GM19240 (cell line): Measurements from ENCODE around the gene ZGRF1.
"Not testable (repeated sequence)": the region's sequence is repeated elsewhere in the genome, so short reads cannot be mapped to it uniquely, and the experiment has no call there.

Experiments used
- DNase-seq: peaks from one replicate; pipeline ENCODE4 v3.0.0; 2011; ENCODE audit warnings: low spot score; ENCODE audit not compliant: insufficient read length

The ZGRF1 gene

DNA sequence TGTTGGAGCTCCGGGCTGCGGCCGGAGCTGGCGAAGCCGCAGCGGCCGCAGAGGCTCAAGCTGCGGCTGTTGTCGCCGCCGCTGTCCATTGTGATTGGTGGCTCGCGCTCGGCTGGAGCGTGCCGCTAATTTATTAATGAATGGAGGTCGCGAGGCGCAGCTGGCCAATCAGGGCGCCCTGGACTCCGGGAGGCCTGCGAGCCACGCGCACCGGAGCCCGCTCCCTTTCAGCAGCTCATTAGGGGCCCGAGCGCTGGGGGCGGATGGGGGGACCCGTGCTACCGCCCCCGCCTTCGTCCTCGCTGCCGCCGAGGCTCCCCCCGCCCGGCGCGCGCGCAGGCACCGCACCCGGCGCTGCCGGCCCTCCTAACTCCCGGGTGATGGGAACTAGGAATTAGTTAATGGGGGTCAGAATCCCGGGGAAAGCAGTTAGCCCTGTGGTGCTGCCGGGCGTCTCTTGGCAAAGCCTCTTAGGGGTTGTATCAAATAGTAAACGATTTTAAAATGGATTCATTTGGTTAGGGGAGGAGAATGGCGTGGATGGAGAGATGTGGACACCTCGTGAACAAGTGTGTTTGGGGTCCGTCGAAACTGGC lies 120.1 kb downstream of the ZGRF1 start:
- DNase-seq: no peak

DNA sequence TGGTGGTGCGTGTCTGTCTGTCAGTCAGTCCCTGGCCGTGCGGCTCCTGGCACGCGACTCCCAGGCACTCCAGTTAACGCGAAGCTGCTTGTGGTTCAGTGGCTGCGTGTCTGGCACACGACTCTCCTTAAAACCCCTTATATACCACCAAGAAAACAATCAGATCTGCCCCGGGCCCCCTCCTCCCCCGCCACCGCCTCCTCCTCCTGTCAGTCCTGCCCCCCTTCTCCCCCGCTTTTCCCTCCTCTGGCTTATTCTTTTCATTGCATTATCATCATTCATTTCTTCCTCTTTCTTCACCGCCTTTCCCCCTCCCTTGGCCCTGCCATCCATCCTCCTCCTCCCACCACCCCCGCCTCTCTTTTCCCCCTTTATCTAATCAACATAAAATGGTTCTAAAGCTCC lies 120.6 kb downstream of the ZGRF1 start, which contains the start of gene NEUROG2:
TSS of gene NEUROG2 (minus strand) at position 115 of the 405 bp plus-strand sequence. CDS start 705 bp downstream, outside the sequence.
- DNase-seq: no peak

DNA sequence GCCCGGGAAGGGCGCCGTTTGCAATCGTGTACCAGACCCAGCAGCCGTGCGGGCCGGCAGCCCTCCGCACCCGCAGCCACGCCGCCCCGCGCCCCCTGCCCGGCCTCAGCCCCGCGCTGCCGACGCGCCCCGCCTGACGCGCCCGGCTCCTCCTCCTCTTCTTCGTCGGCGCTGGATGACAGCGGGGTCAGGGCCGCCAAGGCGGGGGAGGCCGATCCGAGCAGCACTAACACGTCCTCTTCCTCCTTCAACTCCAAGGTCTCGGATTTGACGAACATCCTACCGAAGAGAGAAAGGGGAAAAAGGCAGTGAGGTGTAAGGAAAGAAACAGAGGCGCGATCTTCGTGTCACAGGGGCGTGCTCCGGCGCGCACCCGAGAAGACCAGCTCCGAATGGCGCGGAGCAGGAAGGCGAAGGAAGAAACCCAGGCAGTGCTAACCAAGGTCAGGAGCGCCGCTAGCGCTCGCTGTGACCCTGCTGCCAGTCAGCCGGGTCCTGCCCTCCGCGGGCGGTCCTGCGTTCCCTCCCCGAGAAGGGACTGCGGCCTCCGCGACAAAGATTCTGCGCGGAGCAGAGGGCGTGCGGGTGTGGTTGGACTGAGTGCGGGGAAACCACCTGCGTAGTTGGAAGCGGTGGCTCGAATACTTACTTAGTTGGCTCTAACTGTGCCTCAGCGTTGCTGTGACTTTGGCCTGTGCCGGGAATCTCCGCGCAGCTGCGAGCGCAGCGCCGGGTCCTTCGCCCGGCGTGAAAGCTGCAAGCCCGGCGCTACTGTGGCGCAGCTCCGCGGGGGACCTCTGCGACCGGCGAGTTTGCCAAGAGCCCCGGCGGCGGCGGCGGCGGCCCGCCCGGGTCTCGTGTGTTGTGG lies 121.3 kb downstream of the ZGRF1 start:
- DNase-seq: no peak

DNA sequence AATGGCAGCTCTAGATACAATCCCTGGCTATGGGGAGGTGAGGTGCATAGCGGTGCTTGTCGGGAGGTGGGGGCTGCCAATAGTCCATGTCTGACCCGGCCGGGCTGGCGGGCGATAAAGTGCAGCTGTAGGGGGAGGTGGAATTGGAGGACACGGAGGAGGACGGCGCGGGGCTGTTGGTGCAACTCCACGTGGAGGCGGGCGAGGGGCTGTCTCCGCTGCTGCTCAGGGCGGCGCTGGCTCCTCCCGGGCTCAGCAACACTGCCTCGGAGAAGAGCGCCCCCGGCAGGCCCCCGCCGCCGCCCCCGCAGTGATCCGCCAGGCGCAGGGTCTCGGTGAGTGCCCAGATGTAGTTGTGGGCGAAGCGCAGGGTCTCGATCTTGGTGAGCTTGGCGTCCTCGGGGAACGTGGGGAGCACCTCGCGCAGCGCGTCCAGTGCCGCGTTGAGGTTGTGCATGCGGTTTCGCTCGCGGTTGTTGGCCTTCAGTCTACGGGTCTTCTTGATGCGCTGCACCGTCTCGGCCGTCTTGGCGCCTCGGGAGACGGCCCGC lies 122.0 kb downstream of the ZGRF1 start:
- no peak for DNase-seq

DNA sequence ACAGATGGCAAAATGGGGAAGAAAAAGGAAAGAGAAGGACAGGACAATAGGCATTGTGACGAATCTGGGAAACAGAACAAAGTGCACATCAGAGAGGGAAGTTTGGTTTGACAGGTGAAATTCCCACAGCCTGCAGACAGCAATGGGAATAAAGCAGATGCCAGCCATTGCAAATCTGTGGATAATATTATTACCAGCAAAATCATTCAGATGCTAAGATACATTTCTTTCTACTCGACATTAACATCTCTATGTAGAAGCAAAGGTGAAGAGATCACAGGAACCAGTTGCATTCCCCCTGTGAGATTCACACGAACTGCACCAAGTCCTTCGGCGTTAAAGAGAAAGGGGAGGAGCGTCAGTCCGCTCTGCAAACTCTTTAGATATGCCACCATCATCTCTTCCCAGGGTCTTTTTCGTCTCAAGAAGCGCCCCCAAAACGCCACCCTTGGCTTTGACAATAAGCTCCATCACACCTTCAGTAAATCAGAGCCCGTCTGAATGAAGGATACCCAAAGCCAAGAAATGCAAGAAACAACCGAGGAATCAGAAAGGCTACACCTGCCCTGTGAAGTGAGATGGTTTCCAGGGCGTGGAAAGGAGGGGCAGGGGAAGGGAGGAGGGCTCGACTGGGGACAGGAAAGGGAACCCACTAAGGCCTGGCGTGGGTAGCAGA lies 122.6 kb downstream of the ZGRF1 start:
- DNase-seq: no peak

DNA sequence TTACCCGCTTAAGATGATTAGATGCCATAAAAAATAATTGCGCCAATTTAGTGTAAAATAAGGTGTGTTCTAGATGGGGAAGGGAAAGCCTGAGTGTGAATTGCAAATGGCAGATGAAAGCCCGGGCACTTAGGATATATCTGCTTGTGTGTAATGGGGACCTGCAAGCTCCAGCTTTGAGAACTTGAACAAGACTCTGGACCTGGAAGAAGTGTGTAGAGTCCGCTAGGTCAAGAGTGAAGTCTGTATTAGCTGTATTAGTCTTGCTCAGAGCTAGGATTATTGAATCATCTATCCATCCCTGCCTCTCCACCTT lies 124.9 kb downstream of the ZGRF1 start:
- no peak for DNase-seq

DNA sequence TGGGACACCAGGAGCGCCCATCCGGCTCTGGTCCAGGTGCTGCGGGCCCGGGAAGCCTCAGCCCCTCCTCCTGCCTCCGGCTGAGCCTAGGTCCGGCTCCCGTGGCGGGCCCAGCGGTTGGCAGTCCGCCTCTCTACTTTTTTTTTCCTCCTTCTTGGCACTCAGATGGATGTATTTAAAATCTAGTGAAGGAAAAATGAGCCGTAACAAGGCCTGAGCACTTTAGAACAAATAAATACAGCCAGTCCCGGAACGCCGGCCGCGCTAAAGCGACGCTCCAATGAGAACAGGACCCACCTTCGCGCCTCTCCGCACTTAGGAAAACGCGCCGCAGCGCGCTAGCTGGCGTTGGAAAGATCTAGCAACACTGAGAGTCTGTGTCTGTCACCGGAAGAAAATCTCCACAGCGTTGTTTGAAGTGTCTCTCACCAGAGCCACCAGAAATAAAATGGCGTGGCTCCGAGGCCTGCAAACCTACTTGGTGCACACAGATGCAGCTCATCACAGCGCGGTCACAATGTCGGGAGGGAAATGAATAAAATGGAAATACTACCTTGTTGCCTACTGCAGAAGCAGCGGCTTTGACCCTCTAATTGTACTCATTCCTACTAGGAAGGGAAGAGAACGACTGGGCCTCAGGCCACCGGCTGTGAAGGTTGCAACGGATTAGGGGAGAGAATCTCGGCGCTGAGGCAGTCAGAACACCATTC lies 125.5 kb downstream of the ZGRF1 start:
- DNase-seq: no peak

DNA sequence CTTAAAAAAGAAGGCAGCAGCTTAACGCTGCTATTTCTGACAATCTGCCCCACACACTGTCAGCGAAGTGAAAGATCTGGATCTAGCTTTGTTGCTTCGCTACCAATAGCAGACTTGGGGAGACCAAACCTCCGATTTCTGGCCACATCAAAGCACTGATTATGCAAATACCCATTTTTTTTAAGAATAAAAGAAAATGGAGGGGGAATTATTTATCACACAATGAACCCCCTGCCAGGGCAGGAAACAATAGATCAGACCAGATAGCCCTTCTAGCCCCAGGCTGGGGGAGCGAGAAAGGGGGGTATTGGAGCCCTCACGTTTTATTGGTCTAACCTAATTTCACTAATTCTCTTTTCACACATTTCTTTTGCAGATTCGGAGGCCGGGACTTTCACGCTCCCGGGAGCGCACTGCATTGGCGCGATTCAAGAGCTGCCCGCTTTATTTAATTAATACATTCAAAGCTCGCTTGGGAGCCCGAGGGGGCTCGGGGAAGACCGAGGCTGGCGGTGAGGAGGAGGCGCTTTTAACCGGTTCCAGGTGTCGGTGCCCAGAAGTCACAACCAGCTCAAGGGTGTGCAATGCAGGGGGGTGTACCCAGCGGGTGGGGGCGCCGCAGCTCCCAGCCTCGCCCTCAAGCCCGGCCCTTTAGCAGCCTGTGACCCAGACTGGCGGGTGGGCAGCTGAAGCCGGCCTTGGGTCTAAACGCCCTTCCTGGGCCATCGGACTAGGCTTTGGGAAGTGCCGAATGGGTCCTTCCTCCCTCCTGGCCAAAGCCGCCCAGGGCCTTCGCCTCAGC lies 126.2 kb downstream of the ZGRF1 start:
- DNase-seq: no peak

DNA sequence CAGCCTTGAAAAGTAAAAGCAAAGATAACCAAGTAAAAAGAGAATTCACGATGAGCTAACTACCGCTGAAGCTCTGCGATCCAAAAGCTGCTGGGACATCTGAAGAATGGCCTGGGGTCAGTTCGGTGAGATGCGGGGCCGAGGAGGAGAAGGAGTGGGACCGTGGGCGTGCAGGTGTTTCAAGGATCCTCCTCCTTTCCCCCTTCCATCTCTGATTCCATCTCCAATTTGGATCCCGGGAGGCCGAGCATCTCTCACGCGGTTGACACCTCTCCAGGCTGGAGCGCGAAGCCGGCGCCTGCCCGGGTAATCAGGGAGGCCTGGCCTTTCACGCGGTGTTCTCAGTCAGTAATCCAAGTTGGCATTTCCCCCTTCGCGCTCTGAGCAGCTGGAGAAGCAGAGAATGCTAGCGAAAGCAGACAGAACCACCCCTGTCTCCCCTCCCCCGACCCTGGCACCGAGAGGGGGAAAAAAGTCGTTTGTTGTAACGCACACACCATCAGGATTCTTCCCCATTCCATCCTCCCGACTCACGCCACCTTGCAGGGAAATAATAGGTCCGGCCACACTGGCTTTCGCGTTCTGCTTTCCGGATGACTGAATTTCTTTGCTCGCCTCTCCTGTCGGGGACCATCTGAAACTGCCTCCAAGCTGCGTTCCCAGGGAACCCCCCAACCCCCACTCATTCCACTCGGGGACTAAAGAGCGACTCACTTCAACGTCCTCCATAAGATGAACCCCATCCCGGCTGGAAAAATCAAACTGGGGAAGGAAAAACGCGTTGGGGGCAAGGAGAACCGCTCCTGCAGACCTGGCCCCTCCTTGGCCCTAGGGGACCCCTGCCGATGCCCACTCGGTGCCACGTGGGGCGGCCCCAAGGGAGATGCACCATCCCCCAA lies 127.2 kb downstream of the ZGRF1 start:
- DNase-seq: no peak

DNA sequence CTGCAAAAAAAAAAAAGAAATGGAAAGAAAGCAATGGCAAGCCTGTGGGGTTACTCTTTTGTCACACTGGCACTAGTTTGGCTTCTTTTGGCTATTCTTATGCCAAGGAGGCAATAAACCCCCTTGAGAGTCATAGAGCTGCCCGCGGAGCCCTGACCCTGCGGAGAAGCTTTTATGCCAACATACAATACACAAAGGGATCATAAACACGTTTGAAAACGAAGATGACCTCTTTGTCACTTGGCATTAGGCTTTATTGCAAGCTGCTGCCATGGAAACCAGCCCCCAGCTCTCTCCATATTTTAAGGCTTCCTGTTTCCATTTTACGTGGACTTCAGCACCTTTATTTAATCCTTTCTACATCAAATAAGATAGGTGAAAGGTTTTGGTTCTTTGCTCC lies 128.4 kb downstream of the ZGRF1 start:
- DNase-seq: no peak

DNA sequence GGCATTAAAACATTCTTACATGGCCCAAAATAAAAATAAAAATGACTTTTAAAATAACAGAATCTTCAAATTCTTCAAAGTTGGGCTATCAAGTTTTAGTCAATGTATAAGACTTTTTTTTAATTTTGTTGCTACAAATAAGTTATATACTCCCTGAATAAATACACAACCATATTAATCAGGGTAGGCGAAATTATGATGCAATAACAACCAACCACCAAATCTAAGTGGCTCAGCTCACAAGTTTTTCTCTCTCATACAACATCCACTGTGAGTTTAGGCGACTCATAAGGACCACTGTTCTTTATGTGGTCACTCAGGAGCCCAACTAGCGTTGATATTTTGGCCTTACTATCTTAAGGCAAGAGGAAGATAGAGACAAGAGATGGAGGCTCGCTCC lies 131.9 kb downstream of the ZGRF1 start:
- no peak for DNase-seq

DNA sequence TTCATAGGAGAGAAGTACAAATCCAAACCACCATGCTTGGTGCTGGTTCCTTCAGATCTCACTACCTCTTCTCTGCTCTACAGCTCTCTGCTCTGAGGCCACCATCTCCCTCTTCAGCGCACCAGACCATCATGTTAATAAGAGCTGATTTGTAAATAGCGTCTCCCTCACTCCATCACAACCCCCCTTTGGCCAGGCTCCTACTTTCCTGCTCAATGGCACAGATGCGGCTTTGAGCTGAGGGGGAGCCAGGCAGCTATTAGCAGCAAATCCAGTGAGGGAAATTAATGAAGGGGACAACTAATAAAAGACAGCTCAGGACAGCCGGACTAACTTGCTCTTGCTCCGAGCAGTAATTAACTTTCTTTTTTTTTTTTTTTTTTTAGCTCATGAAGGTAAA lies 133.8 kb downstream of the ZGRF1 start:
- DNase-seq: no peak

DNA sequence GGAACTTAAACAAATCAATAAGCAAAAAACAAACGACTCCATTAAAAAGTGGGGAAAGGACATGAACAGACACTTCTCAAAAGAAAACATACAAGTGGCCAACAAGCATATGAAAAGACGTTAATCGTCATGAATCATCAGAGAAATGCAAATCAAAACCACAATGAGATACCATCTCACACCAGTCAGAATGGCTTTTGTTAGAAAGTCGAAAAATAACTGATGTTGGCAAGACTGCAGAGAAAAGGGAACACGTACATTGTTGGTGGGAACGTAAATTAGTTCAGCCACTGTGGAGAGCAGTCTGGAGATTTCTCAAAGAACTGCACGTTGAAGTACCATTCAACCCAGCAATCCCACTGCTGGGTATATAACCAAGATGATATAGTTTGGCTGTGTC lies 144.4 kb downstream of the ZGRF1 start:
- no peak for DNase-seq

DNA sequence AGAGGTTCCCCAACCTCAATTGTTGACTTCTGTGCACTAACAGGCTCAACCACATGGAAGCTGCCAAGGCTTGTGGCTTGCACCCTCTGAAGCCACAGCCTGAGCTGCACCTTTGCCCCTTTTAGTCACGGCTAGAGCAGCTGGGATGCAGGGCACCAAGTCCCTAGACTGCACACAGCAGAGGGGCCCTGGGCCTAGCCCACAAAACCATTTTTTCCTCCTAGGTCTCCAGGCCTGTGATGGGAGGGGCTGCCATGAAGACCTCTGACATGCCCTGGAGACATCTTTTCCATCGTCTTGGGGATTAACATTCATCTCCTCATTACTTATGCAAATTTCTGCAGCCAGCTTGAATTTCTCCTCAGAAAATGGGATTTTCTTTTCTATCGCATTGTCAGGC lies 145.9 kb downstream of the ZGRF1 start:
- DNase-seq: not testable (repeated sequence)
